Stimulated activated CD4-positive, alpha-beta T cell treated with anti-CD3 and anti-CD28 coated beads, Interleukin-12 subunit alpha, Interleukin-12 subunit beta, amount 100 ng/mL, for 24 hours (primary cell): ENCODE data around the gene NME3.
A peak's percentile ranks its signal among the peaks of the same experiment; 100 is the strongest.
"Not testable (repeated sequence)": the region's sequence is repeated elsewhere in the genome, so short reads cannot be mapped to it uniquely, and the experiment has no call there.

Source experiments
- DNase-seq, 2 experiments: peaks; one replicate each; pipeline ENCODE4 v3.0.0-alpha.2; 2020; ENCODE audit warnings: low read depth in 2 of 2

Gene NME3

GRCh38 chr16:1771188-1771863, at the start of gene NME3:
Gene NME3 (minus strand): TSS chr16:1771543. CDS start chr16:1771534, 9 bp downstream.
- DNase-seq: peak; percentile 55 to 77

DNA sequence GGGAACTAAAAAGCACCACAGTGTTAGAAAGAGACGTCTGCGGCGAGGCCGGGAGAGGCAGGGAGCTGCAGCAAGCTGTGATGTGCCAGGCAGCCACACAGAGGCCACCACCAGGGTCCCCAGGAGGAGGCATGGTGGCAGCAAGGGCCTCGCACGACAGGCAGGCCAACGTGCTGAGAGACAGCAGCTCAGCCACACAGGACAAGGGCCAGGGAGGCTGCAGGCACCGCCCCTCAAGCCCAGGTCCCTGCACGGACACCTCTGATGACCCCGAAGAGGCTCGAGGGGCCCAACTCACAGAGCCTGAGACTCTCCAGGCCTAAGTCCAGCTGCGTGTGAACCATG, 49.6 kb upstream of the NME3 start:
- no peak for DNase-seq

GRCh38 chr16:1820096-1820945, 49.0 kb upstream of the NME3 start:
- no peak for DNase-seq

- no peak for DNase-seq
These were observed 48.3 kb upstream of the NME3 start for GRCh38 chr16:1819611-1820010.

DNA sequence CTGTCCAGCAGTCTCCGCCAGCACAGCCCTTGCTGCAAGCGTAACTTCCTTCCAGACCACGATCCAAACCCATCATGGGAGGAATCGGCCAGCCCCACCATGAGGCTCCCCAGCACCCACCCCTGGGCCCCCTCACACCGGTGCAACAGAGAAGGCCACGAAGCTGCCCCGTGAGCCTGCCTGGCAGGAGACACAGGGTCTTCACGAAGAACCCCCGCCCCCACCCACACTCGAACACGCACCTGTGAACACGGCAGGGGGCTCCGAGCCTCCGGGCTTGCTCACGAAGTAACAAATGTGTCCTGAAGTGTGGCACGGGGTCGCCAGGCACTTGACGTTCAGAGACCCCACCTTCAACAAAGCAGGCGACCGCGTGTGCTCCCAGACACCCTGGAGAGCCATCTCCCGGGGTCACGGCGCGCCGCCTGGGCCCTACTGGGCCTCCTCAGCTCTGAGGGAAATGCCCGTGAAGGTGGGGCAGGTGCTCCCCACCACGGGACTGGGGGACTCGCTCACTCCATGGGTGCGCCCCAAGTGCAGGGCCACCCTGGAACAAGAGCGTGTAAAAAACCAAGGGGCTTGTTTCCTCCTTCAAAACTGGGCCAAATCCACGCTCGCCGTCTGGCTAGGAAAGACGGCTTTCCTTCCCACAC, 47.7 kb upstream of the NME3 start:
- no peak for DNase-seq

- DNase-seq: no peak
These were observed 47.0 kb upstream of the NME3 start for GRCh38 chr16:1818204-1818872.

DNA sequence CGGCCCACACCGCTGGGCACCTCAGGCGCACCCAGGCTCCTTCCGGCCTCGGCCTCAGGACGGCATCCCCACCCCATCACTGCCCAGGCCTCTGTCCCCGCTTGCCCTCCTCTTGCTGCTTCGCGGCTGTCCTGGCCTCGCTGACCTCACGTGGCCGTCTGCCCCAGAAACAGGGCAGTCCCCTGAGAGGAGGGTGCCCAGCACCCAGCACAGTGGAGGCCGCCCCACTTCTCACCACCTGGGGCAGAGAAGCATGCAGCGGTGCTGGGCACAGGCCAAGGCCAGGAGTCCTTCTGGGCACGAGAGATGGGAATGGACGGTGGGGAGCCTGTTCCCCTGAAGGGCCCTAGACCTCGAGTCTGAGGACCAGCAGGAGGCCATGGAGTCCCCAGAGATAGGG, 46.4 kb upstream of the NME3 start:
- no peak for DNase-seq

GRCh38 chr16:1817276-1817589, 45.9 kb upstream of the NME3 start:
- no peak for DNase-seq

GRCh38 chr16:1816396-1817275, 45.3 kb upstream of the NME3 start:
- DNase-seq: no peak

- DNase-seq: no peak
These were observed 44.1 kb upstream of the NME3 start for GRCh38 chr16:1815461-1815860.

DNA sequence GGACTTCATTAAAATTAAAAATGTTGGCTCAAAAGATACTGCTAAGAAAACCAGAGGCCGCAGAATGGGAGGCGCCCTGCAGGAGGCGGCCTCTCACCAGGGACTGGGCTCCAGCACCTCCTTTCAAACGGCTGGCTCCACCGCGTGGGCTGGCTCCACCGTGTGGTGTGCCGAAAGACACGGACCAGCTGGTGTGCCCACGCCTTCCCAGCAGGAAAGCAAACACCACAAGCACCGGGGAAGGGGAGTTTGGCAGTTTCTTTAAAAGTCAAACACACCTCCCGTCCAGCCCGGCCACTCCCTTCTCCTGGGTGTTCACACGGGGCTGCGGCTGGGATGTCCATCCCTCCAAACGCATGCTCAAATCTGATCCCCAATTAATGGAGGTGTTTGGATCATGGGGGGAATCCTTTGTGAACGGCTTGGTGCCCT, 41.4 kb upstream of the NME3 start:
- DNase-seq: peak; percentile 8 to 47

- no peak for DNase-seq
These were observed 39.2 kb upstream of the NME3 start for GRCh38 chr16:1810536-1810935.

GRCh38 chr16:1810106-1810505, 38.8 kb upstream of the NME3 start:
- no peak for DNase-seq

DNA sequence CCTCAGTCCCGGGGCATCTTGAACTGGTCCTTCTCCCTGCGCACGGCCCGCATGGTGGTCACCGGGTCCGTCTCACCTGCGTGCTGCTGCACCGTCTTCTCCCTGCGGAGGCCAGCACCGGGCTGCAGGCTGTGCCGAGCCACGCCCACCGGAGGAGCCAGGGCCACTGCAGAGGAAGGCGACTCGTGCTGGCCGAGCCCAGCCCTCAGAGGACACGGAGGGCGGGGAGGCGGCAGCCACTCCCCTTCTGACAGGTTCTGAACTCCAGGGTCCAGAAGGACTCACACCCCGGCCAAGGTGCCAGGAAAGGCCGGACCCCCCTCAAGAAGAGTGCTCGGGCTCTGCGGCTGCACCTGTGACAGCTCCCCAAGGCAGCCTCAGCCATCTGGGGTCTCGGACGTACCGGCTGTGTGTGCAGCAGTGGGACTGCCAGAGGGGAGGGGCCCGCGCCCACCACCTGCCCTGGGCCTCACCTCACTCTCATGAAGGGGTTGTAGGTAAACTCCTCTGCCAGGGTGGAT, 38.0 kb upstream of the NME3 start:
- DNase-seq: no peak

- no peak for DNase-seq
These were observed 37.3 kb upstream of the NME3 start for GRCh38 chr16:1808691-1809090.

GRCh38 chr16:1807626-1808025, 36.3 kb upstream of the NME3 start:
- no peak for DNase-seq

- no peak for DNase-seq
These were observed 29.4 kb upstream of the NME3 start for GRCh38 chr16:1800701-1801100.

GRCh38 chr16:1799263-1799662, 27.9 kb upstream of the NME3 start:
- DNase-seq: not testable (repeated sequence)

- DNase-seq: no peak
These were observed 23.7 kb upstream of the NME3 start for GRCh38 chr16:1794908-1795666.

DNA sequence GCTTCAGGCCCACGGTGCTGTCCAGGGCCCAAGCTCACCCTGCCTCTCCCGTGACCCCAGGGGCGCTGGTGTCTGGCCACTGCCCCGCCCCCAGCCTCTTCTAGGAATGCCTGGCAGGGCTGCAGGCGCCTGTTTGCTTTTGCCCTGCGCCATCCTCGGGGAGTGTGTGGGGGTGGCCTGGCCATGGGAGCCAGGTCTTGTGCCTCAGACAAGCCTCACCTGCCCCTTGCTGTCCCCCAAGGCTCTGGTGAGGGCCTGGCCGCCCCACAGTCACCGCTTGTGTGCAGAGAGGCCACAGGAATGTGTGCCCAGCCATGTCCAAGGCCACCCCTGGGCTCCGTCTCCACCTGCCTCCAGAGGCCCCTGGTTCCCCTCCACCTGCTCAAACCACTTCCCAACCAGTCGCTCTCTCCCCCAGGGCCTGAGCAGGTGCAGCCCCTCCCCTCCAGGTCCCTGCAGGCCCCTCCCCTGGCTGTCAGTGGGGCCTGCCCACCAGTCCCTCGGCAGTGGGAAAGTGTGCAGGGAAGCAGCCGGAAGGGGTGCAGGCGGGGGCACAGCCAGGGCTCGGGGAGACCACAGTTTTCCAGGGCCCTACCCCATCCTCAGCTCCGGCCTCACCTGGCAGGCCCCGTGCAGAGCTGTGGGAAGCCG, 23.0 kb upstream of the NME3 start:
- DNase-seq: no peak
